Measurements from ENCODE around the gene LASP1.
A peak's percentile ranks its signal among the peaks of the same experiment; 100 is the strongest.
"Not testable (repeated sequence)": the region's sequence is repeated elsewhere in the genome, so short reads cannot be mapped to it uniquely, and the experiment has no call there.

The LASP1 gene

DNA sequence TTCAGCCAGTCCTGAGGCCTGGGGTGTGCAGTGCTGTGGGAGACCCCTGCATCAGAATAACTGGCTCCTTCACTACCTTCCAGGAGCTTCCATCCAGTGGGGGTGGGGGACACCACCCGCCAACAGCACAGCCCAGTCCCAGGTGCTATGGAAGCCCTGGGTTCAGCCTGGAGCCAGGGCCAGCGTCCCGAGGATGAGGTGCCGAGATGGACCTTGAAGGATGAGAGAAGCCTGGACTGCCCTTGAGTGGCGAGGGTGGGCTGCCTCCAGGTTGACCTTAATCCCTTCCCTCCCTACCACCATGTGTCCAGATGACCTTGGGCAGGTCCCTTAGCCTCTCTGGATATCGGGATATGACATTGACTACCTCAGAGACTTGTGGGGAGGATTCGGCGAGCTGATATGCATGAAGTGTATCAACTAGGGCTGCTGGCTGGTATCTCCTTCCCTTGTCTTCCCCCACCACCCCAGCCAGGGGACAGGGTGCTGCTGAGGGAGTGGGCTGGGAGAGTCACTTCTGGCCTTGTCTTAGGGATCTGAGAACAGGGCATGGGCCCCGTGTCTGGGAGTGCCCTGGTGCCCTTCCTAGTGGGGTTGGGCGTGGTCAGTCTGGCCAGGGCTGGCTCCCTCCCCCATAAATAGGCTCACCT lies 41.3 kb downstream of the LASP1 start:
- DNase-seq: no peak

DNA sequence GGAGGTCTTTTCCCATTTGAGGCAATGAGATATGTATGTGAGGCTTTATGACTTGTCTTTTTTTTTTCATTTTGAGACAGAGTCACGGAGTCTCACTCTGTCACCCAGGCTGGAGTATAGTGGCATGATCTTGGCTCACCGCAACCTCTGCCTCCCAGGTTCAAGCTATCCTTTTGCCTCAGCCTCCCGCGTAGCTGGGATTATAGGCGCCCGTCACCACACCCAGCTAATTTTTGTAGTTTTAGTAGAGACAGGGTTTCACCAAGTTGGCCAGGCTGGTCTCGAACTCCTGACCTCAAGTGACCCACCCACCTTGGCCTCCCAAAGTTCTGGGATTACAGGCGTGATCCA lies 41.8 kb downstream of the LASP1 start:
- DNase-seq: not testable (repeated sequence)

DNA sequence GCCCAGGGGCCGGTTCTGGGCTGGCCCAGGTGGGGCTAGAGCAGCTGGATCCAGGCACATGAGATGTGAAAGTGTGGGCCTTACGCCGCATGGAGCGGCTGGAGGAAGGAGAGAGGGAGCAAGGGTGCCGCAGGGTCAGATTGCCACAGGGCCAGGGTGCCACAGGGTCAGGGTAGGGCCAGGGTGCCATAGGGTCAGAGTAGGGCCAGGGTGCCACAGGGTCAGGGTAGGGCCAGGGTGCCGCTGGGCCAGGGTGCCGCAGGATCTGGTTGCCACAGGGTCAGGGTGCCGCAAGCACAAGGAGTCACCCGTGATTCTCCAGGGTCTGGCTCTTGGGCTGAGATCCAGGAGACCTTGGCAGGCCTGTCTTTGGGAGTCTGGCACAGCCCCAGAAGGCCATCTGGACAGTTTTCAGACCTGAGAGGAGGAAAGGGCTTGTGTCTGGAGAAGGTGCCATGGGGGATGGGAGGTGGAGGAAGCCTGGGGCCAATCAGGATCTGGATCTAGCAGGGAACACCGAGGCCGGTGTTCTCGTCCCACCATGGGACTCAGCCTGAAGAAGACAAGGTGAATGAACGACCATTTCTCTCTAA lies 42.5 kb downstream of the LASP1 start:
- DNase-seq: no peak

DNA sequence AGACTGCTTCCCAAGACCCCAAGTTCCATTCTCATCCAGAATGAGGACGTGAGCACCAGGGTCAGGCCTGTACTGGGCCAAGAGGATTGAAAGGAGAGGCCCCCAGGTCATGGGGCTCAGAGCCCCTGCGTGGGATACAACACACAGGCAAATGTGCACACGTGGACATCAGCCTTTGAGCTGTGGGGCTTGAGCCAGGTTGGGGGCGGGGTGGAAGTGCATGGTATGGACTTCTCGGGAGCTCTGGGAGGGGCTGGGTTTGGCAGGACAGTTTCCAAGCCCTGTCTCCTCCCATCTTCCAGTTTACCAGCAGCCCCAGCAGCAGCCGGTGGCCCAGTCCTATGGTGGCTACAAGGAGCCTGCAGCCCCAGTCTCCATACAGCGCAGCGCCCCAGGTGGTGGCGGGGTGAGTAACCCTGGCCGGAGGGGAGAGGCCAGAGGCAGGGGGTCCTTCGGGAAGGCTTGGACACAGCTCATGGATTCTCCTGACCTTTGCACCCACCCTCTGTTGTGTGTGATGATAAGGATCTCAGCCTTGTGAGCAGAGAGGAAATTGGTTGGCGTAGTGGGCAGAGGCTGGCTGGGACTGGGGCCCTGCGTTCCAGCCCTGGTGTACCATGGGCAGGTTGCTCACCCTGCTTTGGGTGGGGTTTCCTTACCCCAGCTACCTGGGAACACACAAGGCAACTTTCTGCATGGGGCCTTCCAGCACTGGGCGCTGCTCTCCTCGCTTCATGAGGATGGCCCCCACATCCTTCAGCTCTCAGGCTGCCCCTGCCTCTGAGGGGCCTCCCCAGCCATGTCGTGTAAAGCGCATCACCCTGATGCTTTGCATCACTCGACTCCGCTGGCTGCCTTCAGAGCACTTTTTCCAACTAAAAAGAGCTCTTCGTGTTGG lies 45.1 kb downstream of the LASP1 start:
- DNase-seq: no peak

GRCh38 chr17:38915639-38915995 lies 45.8 kb downstream of the LASP1 start:
- no peak for DNase-seq

- no peak for DNase-seq
Measured at GRCh38 chr17:38916771-38917170, 46.9 kb downstream of the LASP1 start.

GRCh38 chr17:38917259-38917658 lies 47.4 kb downstream of the LASP1 start:
- peak; percentile 19 for DNase-seq

DNA sequence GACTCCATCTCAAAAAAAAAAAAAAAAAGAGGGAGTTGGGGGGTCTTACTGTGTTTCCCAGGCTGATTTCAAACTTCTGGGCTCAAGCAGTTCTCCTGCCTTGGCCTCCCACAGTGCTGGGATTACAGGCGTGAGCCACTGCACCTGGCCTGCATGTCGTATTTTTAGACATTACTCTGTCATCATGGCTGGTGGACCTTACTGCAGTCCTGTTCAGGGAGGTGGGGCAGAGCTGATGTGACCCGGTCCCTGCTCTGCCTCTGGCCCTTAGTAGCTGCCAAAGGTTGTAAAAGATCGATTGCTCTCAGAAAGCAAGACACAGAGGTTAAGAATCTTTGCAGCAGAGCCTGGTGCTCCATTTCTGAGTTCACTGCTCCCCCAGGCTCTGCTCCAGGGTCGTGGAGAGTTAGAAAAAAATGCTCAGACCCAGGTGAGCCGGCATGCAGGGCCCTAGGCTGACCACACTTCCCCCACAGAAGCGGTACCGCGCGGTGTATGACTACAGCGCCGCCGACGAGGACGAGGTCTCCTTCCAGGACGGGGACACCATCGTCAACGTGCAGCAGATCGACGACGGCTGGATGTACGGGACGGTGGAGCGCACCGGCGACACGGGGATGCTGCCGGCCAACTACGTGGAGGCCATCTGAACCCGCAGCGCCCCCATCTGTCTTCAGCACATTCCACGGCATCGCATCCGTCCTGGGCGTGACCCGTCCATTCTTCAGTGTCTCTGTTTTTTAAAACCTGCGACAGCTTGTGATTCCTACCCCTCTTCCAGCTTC lies 48.5 kb downstream of the LASP1 start:
- no peak for DNase-seq

- DNase-seq: no peak
Measured at GRCh38 chr17:38918916-38919315, 49.1 kb downstream of the LASP1 start.

GRCh38 chr17:38919316-38920078 lies 49.6 kb downstream of the LASP1 start:
- no peak for DNase-seq

- no peak for DNase-seq
Measured at GRCh38 chr17:38920374-38921291, 50.8 kb downstream of the LASP1 start.

GRCh38 chr17:38921756-38922411 lies 52.0 kb downstream of the LASP1 start:
- DNase-seq: no peak

DNA sequence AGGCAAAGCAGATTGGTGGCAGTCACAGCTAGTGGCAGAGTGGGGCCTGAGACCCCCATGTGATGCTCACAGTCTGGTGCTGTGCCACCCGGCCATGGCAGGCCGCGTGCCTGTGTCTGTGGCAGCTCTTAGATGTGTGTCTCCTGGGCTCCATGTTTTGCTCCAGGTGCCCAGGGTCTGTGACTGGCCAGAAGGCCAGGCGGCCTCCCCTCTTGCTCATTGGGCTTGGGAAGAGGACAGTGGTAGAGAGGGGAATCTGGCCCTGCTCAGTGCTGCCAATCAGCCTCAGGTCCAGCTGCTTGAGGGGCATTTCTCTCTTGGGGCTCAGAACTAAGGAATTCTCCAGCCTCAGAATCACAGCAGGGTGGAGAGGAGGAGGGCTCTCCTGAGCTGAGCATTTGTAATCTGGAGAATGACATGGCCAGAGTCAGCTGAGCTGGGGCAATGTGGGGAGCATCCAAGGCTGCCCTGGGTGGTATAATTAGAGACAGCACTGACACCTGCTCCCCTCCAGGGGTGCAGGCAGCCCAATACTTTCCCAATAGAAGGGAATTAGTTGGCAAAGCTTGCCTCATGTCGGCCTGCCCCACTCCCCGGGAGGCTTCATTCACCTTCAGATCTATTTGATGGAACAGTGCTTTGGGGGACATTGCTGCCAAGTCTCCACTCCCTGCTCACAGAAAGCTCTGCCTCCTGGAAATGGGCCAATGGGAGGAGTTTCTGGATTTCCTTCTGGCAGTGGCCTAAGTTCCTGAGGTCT lies 52.9 kb downstream of the LASP1 start:
- peak; percentile 38 for DNase-seq

- DNase-seq: no peak
Measured at GRCh38 chr17:38925263-38925995, 55.6 kb downstream of the LASP1 start, which contains the start of gene LASP1NB. LASP1NB (plus strand) TSS chr17:38925614.

GRCh38 chr17:38926293-38927070 lies 56.6 kb downstream of the LASP1 start:
- DNase-seq: peak; percentile 96

- DNase-seq: not testable (repeated sequence)
Measured at GRCh38 chr17:38930782-38931181, 60.9 kb downstream of the LASP1 start.

DNA sequence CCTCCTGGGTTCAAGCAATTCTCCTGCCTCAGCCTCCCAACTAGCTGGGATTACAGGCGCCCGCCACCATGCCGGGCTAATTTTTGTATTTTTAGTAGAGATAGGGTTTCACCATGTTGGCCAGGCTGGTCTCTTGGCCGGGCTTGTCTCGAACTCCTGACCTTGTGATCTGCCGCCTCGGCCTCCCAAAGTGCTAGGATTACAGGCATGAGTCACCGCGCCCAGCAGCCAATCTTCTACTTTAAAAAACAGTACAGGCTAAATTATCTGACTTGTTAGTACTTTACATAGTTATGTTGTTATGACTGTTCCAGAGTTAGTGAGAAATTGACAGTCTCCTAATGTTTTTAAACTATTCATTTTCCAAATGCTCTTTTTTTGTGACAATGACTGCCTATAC lies 64.1 kb downstream of the LASP1 start:
- not testable (repeated sequence) for DNase-seq

- DNase-seq: no peak
Measured at GRCh38 chr17:38939987-38940386, 70.1 kb downstream of the LASP1 start.
